ENCODE data around the gene EBPL. TPM values are rescaled to one million over a fixed set of nuclear protein-coding genes. Genes with fewer than 3 reads are reported as not detected.
"Not testable (repeated sequence)": the region's sequence is repeated elsewhere in the genome, so short reads cannot be mapped to it uniquely, and the experiment has no call there.

The EBPL gene
- 36.6 TPM for polyA plus RNA-seq (2012; ENCODE audit: low read depth, missing spikeins)

GRCh38 chr13:49690995-49691784 is at the start of gene EBPL:
Gene EBPL, minus strand, starts transcription at chr13:49691486. Its CDS starts 62 bp downstream, at chr13:49691424.
- TF ChIP-seq PAX5 (IDR thresholded peaks at IDR 0.05; ENCODE audit: insufficient read depth, low read length, severe bottlenecking) (no peak), POLR2AphosphoS5 (IDR thresholded peaks at IDR 0.05; ENCODE audit: low read depth, low read length) (0 out of 2 replicates have a peak, but pooled peaks have one; percentile 40), POLR2A (IDR thresholded peaks at IDR 0.05; ENCODE audit: low read depth, low read length) (peak; percentile 53; the same call in 1 of the 2 replicates)
- DNase-seq (ENCODE audit: insufficient read length, low spot score): peak; percentile 95
- peak; percentile 98 for FAIRE-seq

- FAIRE-seq (no peak), DNase-seq (ENCODE audit: insufficient read length, low spot score) (no peak)
- TF ChIP-seq TAF1 (IDR thresholded peaks at IDR 0.05; ENCODE audit: low read depth, low read length): no peak
- no peak for TF ChIP-seq POLR2A (IDR thresholded peaks at IDR 0.05; ENCODE audit: low read depth, low read length)
- TF ChIP-seq POLR2AphosphoS5 (IDR thresholded peaks at IDR 0.05; ENCODE audit: low read depth, low read length): no peak
- TF ChIP-seq SPI1 (IDR thresholded peaks at IDR 0.05; ENCODE audit: low read depth, low read length): no peak
- no peak for TF ChIP-seq PAX5 (IDR thresholded peaks at IDR 0.05; ENCODE audit: insufficient read depth, low read length, severe bottlenecking)
- TF ChIP-seq POU2F2 (IDR thresholded peaks at IDR 0.05; ENCODE audit: low read depth, low read length): no peak
Measured at GRCh38 chr13:49740870-49741269, 49.6 kb upstream of the EBPL start.

GRCh38 chr13:49739498-49740187 is 48.4 kb upstream of the EBPL start:
- no peak for DNase-seq (ENCODE audit: insufficient read length, low spot score)
- no peak for FAIRE-seq
- TF ChIP-seq TAF1 (IDR thresholded peaks at IDR 0.05; ENCODE audit: low read depth, low read length) (no peak), PAX5 (IDR thresholded peaks at IDR 0.05; ENCODE audit: insufficient read depth, low read length, severe bottlenecking) (no peak), POU2F2 (IDR thresholded peaks at IDR 0.05; ENCODE audit: low read depth, low read length) (no peak), POLR2A (IDR thresholded peaks at IDR 0.05; ENCODE audit: low read depth, low read length) (no peak), POLR2AphosphoS5 (IDR thresholded peaks at IDR 0.05; ENCODE audit: low read depth, low read length) (no peak), SPI1 (IDR thresholded peaks at IDR 0.05; ENCODE audit: low read depth, low read length) (no peak)

GRCh38 chr13:49733181-49733951 is 42.1 kb upstream of the EBPL start:
- FAIRE-seq (no peak), DNase-seq (ENCODE audit: insufficient read length, low spot score) (no peak)
- no peak for TF ChIP-seq PAX5 (IDR thresholded peaks at IDR 0.05; ENCODE audit: insufficient read depth, low read length, severe bottlenecking)

GRCh38 chr13:49731766-49732165 is 40.5 kb upstream of the EBPL start:
- TF ChIP-seq TAF1 (IDR thresholded peaks at IDR 0.05; ENCODE audit: low read depth, low read length) (no peak), POLR2AphosphoS5 (IDR thresholded peaks at IDR 0.05; ENCODE audit: low read depth, low read length) (no peak), POLR2A (IDR thresholded peaks at IDR 0.05; ENCODE audit: low read depth, low read length) (no peak), PAX5 (IDR thresholded peaks at IDR 0.05; ENCODE audit: insufficient read depth, low read length, severe bottlenecking) (no peak), SPI1 (IDR thresholded peaks at IDR 0.05; ENCODE audit: low read depth, low read length) (no peak), POU2F2 (IDR thresholded peaks at IDR 0.05; ENCODE audit: low read depth, low read length) (no peak)
- FAIRE-seq (no peak), DNase-seq (ENCODE audit: insufficient read length, low spot score) (no peak)

- TF ChIP-seq SPI1 (IDR thresholded peaks at IDR 0.05; ENCODE audit: low read depth, low read length) (no peak), POLR2A (IDR thresholded peaks at IDR 0.05; ENCODE audit: low read depth, low read length) (no peak), PAX5 (IDR thresholded peaks at IDR 0.05; ENCODE audit: insufficient read depth, low read length, severe bottlenecking) (no peak), POU2F2 (IDR thresholded peaks at IDR 0.05; ENCODE audit: low read depth, low read length) (no peak)
- DNase-seq (ENCODE audit: insufficient read length, low spot score) (no peak), FAIRE-seq (no peak)
Measured at GRCh38 chr13:49716615-49717014, 25.3 kb upstream of the EBPL start.

GRCh38 chr13:49714757-49715156 is 23.5 kb upstream of the EBPL start:
- no peak for TF ChIP-seq POLR2AphosphoS5 (IDR thresholded peaks at IDR 0.05; ENCODE audit: low read depth, low read length)
- TF ChIP-seq SPI1 (IDR thresholded peaks at IDR 0.05; ENCODE audit: low read depth, low read length): no peak
- TF ChIP-seq POU2F2 (IDR thresholded peaks at IDR 0.05; ENCODE audit: low read depth, low read length): no peak
- TF ChIP-seq POLR2A (IDR thresholded peaks at IDR 0.05; ENCODE audit: low read depth, low read length): no peak
- no peak for TF ChIP-seq PAX5 (IDR thresholded peaks at IDR 0.05; ENCODE audit: insufficient read depth, low read length, severe bottlenecking)
- TF ChIP-seq TAF1 (IDR thresholded peaks at IDR 0.05; ENCODE audit: low read depth, low read length): no peak
- no peak for DNase-seq (ENCODE audit: insufficient read length, low spot score)
- no peak for FAIRE-seq

GRCh38 chr13:49711218-49711863 is 20.1 kb upstream of the EBPL start:
- FAIRE-seq (no peak), DNase-seq (ENCODE audit: insufficient read length, low spot score) (no peak)
- TF ChIP-seq SPI1 (IDR thresholded peaks at IDR 0.05; ENCODE audit: low read depth, low read length) (no peak), POU2F2 (IDR thresholded peaks at IDR 0.05; ENCODE audit: low read depth, low read length) (no peak), PAX5 (IDR thresholded peaks at IDR 0.05; ENCODE audit: insufficient read depth, low read length, severe bottlenecking) (no peak)

GRCh38 chr13:49704264-49704663 is 13.0 kb upstream of the EBPL start:
- not testable (repeated sequence) for DNase-seq (ENCODE audit: insufficient read length, low spot score); FAIRE-seq

Measured in GM12891 (cell line).